NCI-H2081 (cell line): ENCODE results near the gene CCDC18.

Source experiments
- DNase-seq, 2 experiments: peaks; one replicate each; lab custom pipeline; 2025; lab: John Stamatoyannopoulos, UW

Gene CCDC18

DNA sequence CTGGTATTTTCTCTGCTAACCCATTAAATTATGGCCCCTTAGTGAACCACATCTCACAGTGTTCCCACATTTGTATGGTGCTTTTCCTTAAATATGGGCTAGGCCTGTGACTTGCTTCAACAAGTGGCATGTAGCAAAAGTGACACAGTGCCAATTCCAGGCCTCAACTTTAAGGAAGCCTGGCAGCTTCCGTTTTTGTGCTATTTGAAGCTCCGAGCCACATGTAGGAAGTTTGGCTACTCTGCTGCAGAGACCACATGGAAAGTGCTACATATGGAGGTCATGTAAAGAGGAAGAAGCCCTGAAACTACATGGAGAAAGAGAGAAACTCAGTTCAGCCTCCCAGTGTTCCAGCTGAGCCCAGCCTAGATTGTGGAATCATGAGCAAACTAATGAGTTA, 136.7 kb downstream of the CCDC18 start:
- no peak for DNase-seq

DNA sequence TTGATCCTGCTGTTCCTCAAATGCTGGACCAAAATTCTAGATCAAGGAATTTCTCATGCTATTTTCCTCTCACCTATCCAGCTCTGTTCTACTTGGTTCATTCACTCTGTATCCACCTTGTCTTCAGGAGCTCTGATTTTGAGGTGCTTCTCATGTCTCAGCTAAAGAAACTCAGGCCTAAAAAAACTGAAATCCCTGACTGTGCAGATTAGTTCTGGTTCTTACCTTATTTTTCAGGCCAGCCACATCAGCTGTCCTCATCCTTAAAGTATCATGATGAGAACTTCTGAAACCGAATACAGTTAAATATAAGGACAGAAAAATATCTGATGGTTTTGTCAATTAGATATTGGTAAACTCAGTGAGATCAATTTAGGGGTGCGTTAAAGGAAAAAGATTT, 137.4 kb downstream of the CCDC18 start:
- no peak for DNase-seq

DNA sequence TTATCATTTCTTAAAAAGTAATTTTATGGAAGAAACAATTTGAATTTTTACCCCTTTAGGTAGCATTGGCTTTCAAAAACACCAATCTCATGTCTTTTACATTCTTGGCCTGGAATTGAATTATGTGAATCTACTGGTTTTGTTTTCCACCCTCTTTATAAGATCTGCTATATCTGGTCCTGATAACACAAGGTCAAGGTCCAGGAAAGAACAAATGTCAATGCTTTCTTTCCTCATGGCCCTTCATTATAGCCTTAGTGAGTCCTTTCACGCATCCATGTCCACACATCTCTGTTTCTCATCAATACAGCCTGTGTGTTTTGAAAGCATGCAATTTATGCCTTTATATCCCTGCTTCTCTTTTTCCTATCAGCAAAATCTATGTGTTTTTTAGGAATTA, 141.2 kb downstream of the CCDC18 start:
- no peak for DNase-seq

DNA sequence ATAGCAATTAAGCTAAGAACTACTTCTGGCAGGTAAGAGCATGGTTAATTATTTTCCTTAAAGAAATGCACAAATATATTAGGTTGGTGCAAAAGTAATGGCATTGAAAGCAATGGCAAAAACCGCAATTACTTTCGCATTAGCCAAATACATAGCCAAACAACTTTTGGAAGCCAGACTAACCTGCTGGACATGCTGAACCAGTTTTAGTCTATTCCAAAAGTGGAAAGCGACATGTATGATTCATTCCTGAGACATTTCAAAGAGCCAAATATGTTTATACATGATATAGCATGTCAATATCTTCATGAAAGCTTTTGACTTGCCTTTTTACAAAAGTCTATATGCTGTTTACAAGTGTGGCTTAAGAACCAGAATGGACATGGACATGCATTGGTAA, 141.8 kb downstream of the CCDC18 start:
- no peak for DNase-seq

DNA sequence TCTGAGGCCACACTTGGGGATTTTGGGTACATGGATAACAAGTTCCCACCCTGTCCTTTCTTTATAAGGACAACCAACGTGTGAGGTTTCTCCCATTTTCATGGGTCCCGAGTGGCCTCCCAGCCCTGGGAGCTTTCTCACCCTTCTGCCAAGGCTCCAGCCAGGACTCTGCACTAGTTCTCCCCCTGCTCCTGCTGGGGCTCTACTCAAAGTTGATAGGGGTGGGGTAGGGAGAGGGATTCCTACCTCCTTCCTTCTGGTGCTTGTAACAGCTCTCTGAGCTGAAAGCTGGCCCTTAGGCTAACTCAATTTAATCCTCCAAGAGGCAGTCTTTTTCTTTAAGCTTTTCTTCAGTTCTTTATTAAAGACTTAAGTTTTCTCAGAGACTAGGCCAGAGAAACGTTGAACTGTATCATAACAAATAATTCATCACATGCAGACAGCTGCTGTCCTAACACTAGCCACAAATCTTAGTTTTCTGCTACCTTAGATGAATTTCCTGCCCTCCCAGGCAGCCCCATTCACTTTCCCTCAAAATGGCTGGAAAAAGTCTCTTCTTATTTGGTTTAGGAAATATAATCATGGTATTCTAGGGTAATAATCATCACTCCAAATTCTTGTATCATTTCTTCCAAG, 142.8 kb downstream of the CCDC18 start:
- DNase-seq: no peak

DNA sequence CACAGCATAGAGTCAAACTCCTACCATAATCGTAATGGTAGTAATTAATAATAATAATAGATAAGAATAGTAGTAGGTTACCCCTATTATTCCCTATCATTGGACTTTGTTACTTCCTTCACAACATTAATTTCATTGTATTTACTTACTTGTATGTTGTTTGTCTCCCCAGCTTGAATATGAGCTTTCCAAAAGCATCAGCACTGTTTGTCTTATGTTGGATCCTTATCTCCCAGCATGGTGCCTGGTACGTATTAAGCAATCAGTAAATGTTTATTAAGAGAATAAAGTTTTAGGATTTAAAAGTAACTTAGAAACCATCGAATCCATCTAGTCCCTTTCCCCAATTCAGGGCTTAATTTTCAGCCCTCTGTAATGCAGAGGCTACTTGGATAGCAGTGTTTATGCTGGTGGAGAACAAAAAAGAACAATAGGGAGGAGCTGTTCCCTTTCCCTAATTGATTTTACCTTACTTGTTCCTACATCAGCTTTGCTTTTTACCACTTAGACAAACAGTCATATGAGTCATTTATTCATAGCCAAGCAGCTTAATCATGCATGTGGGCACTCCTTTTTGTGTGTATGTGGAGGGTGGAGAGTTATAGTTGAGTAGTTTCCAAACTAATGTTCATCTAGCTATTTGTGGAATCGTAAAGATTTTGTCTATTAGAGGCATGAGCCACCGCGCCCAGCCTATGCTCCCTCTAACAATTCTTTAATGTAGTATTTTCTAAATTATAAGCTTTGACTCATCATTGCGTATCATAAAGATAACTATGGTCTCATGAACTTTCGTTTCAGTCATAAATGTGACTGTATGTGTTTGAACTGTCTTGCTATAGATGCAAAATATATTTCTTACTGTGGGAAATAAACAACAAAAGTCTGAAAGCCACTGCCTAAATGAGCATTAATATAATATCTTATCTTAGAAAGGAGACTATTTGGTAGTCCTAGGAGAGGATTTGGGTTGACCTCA, 144.3 kb downstream of the CCDC18 start:
- no peak for DNase-seq
